HG03135 (cell line): ENCODE measurements around the gene KAZALD1.

Experiments used
- ATAC-seq: cut with Tn5 transposase; IDR thresholded peaks from one replicate; pipeline ENCODE4 v1.9.1; 2021; ENCODE audit warnings: mild to moderate bottlenecking, moderate library complexity; ENCODE audit not compliant: unreplicated experiment

Gene KAZALD1, protein sequence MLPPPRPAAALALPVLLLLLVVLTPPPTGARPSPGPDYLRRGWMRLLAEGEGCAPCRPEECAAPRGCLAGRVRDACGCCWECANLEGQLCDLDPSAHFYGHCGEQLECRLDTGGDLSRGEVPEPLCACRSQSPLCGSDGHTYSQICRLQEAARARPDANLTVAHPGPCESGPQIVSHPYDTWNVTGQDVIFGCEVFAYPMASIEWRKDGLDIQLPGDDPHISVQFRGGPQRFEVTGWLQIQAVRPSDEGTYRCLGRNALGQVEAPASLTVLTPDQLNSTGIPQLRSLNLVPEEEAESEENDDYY

DNA sequence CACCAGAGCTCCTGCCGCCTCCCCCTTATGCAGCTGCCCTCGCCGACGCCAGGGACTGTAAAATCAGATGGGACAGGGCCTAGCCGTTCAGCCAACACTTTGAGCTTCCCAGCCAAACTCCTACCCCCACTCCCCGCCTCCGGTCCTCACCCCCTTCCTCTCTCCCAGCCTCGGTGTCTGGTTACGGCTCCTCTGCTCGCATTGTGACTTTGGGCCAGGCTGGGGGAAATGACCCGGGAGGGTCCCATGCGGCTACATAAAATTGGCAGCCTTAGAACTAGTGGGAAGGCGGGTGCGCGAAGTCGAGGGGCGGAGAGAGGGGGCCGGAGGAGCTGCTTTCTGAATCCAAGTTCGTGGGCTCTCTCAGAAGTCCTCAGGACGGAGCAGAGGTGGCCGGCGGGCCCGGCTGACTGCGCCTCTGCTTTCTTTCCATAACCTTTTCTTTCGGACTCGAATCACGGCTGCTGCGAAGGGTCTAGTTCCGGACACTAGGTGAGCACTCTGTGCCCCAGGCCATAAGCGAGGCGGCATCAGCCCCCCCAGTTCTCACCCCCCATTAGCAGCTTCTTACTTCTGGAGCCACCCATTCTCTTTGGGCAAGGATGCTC, at the start of gene KAZALD1:
KAZALD1 (plus strand) TSS at position 366 of the 608 bp plus-strand sequence. CDS start 604 bp downstream, outside the sequence.
- ATAC-seq, result peak; percentile 13

DNA sequence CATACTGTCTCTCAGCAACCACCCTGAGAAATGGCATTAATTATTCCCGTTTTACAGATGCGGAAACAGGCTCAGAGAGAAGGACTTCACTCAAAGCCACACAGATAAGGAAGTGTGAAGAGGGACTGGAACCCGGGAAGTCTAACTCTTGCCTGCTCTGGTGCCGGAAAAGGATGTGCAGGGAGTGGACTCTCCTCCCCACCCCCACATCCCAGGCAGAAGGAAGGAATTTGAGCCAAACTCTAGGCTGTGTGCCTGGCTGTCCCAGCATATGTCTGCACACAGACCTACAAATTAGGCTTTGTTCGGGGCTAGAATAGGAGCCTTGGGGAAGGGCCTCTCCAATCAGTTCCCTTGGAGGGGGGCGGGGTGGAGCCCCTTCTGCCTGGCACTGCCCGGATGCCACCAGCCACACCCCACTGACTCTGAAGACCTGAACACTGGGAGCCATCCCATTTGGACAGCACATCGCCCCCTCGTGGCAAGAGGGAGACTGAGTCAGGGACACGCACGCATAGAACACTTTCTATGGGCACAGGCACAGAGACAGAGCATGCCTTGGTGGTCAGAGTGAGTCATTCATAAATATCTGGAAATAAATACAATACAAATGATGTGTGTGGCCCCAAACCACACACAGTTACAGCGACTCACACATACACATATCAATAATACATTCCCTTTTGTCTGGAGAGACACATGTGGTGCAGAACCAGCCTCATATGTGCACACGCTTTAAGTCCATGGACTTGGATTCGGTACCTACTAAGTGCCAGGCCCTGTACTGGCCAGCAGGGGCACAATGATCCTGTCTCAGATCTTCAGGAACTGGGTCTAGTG, 49.0 kb upstream of the KAZALD1 start:
- peak; percentile 76 for ATAC-seq

DNA sequence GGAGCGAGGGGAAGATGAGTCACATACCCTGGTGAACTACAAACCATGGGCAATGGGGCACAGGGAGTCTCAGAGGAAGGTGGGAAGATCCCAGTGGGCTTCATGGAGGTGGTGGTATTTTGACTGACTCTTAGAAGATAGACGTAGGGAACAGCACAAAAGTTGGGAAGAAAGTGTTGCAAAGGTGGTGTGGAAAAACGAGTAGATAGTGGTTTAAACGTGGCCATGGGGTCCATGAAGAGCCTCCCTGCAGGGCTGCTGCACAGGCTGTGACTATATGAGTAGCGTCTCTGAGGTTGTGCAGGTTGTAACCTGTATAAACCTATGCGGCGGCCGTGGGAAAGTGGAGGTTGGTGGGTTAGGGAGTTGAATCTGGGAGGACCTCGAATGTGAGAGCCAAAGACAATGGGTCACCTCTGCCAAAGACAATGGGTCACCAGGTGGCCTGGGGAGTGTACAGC, 48.4 kb upstream of the KAZALD1 start:
- no peak for ATAC-seq

DNA sequence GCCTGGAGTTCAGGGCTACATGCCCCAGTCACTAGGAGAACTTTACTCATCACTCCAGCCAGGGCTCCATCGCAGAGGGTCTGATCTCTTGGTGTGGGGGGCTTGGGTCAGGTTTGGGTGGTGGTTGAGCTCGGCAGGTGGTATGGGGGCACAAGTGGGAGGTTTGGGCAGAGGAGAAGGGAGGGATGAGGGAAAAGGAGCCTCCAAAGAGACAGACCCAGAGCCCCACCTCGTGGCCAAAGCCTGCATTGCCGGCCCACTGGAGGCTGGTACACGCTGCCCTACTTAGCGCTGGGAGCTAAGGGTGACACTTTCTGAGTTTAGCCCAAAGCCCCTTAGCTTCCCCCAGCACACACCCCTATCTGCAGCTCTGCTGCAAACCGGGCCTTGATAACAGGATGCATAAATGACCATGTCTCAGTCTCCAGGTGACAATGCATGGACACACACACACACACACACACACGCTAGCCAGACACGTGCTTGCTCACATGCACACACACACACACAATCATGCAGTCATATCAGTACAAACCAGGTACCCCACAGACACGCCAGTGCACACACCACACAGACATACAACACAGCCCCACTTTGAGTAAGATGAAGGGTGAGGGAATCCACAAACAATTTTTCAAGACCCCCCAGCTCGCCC, 47.4 kb upstream of the KAZALD1 start:
- no peak for ATAC-seq

DNA sequence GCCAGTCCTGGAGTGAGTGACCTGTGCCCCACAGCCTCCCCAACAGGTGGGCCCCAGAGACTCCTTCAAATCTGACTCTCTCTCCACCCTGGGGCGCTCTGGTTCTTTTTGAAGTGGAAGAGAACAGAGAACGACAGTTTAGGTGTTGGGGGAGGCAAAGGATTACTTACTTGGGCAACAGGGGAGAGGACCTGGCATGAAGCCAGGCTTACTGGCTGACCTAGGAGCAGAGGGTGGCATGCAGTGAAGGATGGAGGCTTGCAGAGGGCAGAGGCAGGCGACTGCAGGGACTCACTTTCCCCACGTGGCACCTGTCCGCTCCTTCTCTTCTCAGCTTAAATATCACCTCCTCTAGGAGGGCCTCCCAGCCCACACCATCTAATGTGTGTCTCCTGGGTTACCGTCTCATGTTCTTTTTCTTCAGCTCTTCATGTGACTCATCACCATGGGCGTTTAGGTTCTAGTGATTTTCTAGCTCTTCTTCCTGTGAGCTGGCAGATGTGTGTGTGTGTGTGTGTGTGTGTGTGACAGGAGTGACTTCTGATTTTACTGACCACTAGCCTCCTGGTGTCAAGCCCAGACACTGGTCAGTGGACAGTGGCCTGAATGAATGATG, 46.7 kb upstream of the KAZALD1 start:
- no peak for ATAC-seq

DNA sequence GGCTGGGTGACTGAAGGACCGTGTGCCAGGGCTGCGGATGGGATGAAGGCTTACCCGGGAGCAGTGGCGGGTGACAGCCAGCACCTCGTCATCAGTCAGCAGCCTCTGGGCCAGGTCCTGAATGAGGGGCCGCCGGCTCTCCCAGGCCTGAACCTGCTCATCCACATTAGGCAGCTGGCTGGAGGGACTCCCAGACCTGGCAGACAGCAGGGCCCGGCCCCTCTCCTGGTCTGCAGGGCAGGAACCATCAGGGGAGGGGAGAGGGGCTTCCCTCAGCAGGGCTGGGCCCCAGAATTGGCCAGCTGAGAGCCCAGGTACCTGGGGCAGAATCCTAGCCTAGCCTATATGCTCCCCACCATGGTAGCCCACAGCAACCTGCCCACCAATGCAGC, 46.2 kb upstream of the KAZALD1 start:
- ATAC-seq, result no peak

DNA sequence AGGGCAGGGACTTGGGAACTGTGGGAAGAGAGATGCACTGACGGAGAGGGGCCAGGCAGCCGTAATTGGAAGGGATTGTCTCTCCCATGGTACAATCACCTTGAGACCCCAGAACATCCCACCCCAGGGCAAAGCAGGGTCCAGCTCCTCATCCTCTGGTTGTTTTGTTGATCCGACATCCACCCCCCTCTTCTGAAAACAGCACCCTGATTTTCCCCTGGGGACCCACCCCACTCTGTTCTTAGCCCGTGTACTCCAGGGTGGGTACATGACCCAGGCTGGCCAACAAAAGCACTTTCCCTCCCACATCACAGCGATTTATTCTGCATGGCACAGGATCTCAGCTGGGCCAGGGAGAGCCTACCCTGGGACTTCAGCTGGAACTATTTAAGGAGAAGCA, 45.0 kb upstream of the KAZALD1 start:
- ATAC-seq, result no peak

DNA sequence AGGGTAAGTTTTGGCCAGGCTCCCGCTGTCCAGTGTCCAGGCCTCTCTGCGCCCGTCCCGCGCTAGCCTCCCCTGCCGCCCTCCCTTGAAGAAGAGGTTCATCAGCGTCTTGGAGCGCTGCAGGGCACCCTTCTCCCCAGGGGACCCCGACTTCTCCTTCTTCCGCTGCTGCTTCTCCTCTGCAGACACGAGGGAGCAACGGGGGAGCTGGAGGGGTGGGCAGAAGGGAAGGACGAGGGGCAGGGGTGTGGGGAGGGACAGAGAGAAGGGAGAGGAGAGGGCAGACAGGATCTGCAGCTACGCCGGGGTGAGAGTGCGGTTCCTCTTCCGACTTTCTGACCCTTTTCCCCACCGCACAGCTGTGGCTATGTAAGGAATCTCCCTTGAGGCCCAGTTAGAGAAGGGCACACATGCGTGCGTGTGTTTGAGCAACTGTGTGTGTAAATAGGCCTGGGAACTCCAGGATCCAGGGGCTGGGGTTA, 43.6 kb upstream of the KAZALD1 start:
- ATAC-seq, result no peak

DNA sequence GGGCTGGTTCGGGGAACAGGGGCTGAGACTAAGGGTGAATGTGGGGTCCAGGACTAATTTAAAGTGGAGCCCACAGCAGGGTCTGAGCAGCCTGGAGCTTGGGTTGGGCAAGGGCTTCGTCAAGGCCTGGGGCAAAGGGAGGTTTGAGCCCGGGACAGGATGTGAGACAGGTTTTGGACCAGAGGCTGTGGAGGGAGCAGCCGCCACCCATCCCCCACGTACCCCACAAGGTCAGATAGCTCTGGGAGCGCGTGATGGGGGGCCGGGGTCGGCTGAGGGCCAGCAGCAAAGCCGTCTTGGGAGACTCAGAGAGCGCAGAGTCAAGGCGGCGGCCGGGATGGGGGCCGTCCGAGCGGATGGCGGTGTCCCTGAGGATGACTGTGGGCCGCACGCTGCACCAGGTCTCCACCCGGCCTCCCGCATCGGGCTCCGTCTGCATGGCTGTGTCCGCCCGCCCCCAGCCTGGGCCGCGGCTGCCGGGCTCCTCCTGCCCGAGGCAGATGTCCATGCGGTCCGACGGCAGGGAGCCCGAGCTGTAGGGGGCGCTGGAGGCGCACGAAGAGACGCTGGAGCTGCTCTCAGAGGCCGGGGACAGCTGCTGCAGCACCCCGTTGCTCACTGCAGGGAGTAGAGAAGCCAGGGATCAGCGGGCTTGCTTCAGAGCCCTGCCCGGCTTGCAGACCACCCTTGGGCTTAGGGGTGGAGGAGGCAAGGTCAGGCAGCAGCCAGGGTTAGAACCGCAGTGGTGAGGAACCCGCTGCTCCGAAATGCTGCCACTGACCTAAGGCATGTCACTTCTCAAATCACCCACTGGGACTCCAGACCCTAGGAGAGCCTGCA, 43.0 kb upstream of the KAZALD1 start:
- ATAC-seq, result peak; percentile 53

DNA sequence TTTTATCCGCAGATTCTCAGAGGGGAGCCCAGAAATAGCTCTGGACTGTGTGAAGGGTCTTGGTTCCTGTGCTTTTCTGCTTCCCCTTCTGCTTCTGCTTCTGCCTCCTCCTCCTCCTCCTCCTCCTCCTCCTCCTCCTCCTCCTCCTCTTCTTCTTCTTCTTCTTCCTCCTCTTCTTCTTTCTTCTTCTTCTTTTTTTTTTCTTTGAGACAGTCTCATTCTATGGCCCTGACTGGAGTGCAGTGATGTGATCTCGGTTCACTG, 42.4 kb upstream of the KAZALD1 start:
- no peak for ATAC-seq

DNA sequence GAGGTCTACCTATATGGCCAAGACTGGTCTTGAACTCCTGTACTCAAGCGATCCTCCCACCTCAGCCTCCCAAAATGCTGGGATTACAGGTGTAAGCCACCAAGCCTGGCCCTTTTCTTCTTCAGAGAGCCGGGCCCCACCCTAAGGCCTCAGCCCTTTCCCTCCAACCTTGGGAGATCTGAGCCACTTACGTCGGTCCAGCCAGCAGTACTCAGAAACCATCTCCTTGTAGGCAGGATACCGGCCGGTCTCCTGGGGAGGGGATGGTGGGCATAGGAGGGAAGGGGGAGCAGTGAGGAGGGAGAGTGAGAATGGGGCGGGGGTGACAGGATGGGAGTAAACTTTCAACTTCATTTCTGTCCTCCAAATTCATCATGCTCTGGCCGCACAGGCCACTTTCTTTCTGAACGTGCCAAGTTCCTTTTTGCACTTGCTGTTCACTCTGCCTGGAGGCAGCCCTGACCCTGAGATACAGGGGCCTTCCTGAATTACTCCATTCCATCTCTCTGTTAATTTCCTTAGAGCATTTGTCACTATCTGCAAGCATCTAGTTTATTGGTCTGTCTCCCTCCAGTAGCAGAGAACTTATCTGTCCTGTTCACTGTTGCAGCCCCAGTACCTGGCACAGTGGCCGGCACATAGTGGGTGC, 41.2 kb upstream of the KAZALD1 start:
- ATAC-seq, result no peak

DNA sequence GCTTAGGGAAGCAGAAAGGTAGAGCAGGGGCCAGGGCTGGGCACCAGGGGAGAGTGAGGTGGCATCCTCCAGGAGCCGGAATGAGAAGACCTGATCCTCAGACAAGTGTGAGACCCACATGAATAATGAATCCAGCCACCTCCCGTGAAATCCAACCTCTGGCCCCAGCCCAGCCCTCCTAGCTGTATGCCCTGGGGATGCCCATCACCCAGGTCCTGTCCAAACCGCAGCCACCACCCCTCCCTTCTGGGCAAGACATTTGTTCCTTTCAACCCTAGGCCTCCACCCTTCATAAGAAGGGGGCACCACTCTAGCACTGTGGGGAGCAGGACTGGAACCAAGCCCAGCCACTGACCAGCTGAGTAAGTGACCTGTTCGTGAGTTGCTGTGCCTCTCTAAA, 40.5 kb upstream of the KAZALD1 start:
- ATAC-seq, result no peak

DNA sequence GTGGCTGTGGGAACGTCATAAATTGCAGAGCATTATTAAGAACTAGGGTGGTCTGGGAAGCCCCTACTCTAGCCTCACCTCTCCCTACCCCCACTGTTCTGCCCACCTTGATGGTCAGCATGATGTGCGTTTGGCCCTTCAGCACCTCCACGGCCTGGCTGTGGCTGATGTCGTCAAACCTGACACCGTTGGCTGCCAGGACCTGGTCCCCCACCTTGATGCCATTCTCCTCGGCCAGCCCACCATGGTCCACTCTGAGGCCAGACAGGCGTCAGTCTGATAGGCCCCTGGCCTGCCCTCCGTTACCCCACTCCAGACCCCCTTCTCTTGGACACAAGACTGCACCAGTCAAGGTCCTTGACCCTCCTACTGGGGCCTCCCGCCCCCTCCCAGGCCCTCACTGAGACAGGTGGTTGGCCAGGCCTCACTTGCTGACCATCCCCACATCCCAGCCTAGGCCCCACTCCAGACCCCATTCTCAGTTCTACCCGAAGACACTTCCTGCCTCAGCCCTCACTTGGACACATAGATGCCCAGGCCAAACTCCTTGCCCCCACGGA, 40.0 kb upstream of the KAZALD1 start:
- no peak for ATAC-seq

DNA sequence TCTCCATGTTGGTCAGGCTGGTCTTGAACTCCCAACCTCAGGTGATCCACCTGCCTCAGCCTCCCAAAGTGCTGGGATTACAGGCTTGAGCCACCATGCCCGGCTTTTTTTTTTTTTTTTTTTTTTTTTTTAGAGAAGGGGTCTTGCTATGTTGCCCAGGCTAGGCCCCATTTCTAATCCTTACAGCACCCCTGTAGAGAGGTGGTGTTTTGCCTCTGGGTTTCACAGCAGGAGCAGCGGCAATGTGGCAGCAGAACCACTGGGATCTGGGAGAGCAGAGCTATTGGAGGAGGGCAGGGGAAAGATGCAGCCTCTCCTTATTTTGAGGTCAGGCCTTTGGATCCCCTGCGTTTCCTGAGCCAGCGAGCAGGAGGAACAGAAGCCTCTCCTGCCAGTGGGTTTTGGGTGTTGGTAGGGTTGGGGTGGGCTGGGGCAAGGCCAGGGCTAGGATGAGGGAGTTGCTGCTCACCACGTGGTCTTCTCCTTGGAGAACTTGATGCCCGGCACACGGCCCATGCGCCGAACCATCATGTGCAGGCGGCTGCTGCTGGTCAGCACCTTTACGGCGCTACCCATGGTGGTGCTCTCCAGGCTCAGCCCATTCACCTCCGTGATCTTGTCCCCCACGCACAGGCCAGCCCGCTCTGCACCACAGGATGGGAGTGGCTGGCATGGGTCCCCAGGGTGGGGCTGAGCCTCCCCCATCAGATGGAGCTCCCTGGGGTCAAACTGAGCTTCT, 38.7 kb upstream of the KAZALD1 start:
- ATAC-seq, result no peak

DNA sequence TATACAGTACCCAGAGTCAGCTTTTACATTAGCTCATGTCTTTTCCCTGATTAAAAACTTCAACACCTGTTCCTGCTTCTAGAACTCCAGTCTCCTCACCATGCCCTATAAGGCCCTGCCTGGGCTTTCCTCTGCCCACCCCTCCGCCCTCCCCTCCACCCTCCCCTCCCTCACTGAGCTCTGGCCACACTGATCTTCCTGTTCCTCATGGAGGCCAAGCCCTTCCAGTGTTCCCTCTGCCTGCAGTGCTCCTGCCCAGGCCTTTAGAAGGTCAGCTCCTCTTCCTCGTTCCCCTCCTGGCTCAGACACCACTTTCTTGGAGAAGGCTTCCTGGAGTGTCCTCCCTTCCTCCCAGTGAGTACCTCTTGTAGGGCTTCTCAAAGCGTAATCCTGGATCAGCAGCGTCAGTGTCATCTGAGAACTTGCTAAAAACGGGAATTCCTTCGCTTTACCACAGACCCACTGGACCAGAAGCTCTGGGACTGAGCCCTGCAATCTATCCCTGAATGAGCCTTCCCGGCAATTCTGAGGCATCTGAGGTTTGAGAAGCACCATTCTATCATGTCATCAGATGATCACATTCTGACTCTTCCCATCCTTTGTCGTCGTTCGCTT, 34.6 kb upstream of the KAZALD1 start:
- no peak for ATAC-seq

DNA sequence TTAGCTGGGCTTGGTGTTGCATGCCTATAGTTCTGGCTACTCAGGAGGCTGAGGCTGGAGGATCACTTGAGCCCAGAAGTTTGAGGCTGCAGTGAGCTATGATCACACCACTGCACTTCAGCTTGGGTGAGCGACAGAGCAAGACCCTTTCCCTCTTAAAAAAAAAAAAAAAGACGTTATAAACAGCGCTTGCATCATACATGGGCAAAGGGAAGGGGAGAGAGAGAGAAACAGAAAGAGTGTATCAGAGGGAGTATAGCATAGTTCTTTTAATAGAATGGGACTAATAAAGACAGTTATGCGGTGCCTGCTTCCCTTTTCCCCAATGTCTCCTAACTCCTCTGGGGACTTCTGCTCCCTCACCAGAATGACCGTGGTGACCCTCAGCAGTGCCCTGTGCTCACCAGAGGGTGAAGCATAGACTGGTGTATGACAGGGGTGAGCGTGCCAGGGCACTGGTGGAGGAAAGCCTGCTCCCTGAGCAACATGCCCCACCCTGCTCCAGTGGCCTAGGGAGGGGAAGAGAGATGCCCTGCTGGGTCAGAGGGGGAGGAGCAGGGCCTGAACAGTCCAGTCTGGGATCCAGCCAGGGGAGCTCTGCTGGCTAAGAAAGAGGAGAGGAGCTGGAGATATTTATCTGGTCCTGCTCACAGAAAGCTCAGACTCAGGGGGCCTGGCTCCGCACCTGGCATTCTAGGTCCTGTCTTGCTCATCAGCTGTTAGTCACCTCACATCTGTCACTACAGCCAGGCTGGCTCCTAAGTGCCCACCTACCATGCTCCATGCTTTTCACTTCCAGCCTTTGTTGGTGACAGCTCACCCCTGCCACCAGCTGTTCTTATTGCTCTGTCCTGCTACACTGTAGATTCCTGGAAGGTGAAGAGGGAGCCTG, 33.1 kb upstream of the KAZALD1 start:
- no peak for ATAC-seq
